DOHH2 (cell line): ENCODE data around the gene STK33.

Experiments
- H3F3A ChIP-seq: fragments of 200-600 bp; sonication (generic), shearing (Covaris generic); 2 replicates; pipeline ENCODE4 v1.6.0; 2016; ENCODE audit warnings: antibody characterized with exemption, mild to moderate bottlenecking; ENCODE audit not compliant: control insufficient read depth, insufficient read depth
- H3K27ac ChIP-seq: fragments of 200-600 bp; sonication (generic); 2 replicates; pipeline ENCODE4 v1.5.1; 2014; ENCODE audit warnings: low read depth, mild to moderate bottlenecking, low read length, moderate library complexity
- H3K27me3 ChIP-seq: fragments of 200-600 bp; sonication (generic); 2 replicates; pipeline ENCODE4 v1.6.1; 2014; ENCODE audit warnings: mild to moderate bottlenecking, low read length, mixed read lengths; ENCODE audit not compliant: control insufficient read depth
- H3K36me3 ChIP-seq: fragments of 200-600 bp; sonication (generic); 2 replicates; pipeline ENCODE4 v1.6.1; 2014; ENCODE audit warnings: mild to moderate bottlenecking, low read length, moderate library complexity, mixed read lengths; ENCODE audit not compliant: control insufficient read depth
- H3K4me1 ChIP-seq: fragments of 200-600 bp; sonication (generic); 2 replicates; pipeline ENCODE4 v1.6.1; 2014; ENCODE audit warnings: mild to moderate bottlenecking, low read length, mixed read lengths; ENCODE audit not compliant: control insufficient read depth
- H3K4me2 ChIP-seq: fragments of 200-600 bp; sonication (generic); 2 replicates; pipeline ENCODE4 v1.6.0; 2014; ENCODE audit warnings: mild to moderate bottlenecking, low read length, moderate library complexity
- H3K4me3 ChIP-seq: fragments of 200-600 bp; sonication (generic); 2 replicates; pipeline ENCODE4 v1.5.1; 2014; ENCODE audit warnings: mild to moderate bottlenecking, low read length, mixed read lengths
- H3K79me2 ChIP-seq: fragments of 200-600 bp; sonication (generic); 2 replicates; pipeline ENCODE4 v1.6.1; 2014; ENCODE audit warnings: mild to moderate bottlenecking, low read length, mixed read lengths; ENCODE audit not compliant: control insufficient read depth
- H3K9me2 ChIP-seq: fragments of 200-600 bp; sonication (generic); replicated peaks from 2 replicates; pipeline ENCODE4 v1.6.1; 2014; ENCODE audit warnings: mild to moderate bottlenecking, low read length, mixed read lengths; ENCODE audit not compliant: control insufficient read depth
- H3K9me3 ChIP-seq: fragments of 200-600 bp; sonication (generic); 2 replicates; pipeline ENCODE4 v1.6.1; 2014; ENCODE audit warnings: antibody characterized with exemption, low read length, mixed read lengths; ENCODE audit not compliant: control insufficient read depth, insufficient read depth
- H4K20me1 ChIP-seq: fragments of 200-600 bp; sonication (generic); 2 replicates; pipeline ENCODE4 v1.6.0; 2014; ENCODE audit warnings: low read depth, mild to moderate bottlenecking, antibody characterized with exemption, low read length, moderate library complexity; ENCODE audit not compliant: control insufficient read depth, insufficient read depth
- CTCF ChIP-seq: fragments of 200-600 bp; sonication (generic); IDR thresholded peaks from one replicate; pipeline ENCODE4 v1.5.1; 2014; ENCODE audit warnings: antibody characterized with exemption, mild to moderate bottlenecking, low read depth, low read length; ENCODE audit not compliant: poor library complexity, severe bottlenecking
- EZH2phosphoT487 ChIP-seq: fragments of 200-600 bp; sonication (generic); IDR thresholded peaks from 2 replicates; pipeline ENCODE4 v1.6.1; 2017; ENCODE audit warnings: borderline replicate concordance, mild to moderate bottlenecking, antibody characterized with exemption, low read length, moderate library complexity, mixed read lengths

Gene STK33

DNA sequence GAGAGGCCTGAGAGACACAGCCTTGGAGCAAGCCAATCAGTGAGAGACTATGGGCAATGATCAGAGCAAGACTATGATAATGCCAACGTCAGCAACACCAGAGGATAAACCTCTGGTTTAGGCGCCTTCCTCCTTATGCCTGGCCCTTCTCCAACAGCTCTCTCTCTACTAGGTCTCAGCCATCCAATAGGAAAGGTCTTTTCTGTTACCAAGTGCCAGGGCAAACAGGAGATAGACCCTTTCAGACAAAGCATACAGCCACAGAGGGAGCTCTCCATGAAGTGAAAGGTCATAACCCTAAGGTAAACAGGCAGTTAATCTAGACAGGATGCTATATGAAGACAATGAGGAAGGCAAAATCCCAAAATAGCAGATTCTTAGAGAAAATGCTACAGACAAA, 9.5 kb downstream of the STK33 start:
- Histone ChIP-seq H3K27ac (no peak overlapping the region), H4K20me1 (no peaks in the 10 kb centered on the region), H3K4me2 (no peak overlapping the region), H3K4me1 (no peaks in the 10 kb centered on the region), H3F3A (no peaks in the 10 kb centered on the region), H3K27me3 (no peaks in the 10 kb centered on the region), H3K9me2 (no peaks in the 10 kb centered on the region; the same call in 1 of the 2 replicates), H3K4me3 (no peak overlapping the region), H3K79me2 (peaks cover 16% of the 10 kb centered on the region), H3K36me3 (no peaks in the 10 kb centered on the region), H3K9me3 (no peaks in the 10 kb centered on the region)
- TF ChIP-seq EZH2phosphoT487 (no peak), CTCF (no peak)

- Histone ChIP-seq H4K20me1 (no peaks in the 10 kb centered on the region), H3K4me2 (no peak overlapping the region), H3K79me2 (peaks cover 13% of the 10 kb centered on the region), H3K27ac (no peak overlapping the region), H3K4me1 (no peaks in the 10 kb centered on the region), H3K4me3 (no peak overlapping the region), H3K9me3 (no peaks in the 10 kb centered on the region), H3K9me2 (no peaks in the 10 kb centered on the region; the same call in 1 of the 2 replicates), H3F3A (no peaks in the 10 kb centered on the region), H3K36me3 (no peaks in the 10 kb centered on the region), H3K27me3 (no peaks in the 10 kb centered on the region)
- TF ChIP-seq EZH2phosphoT487: no peak
- no peak for TF ChIP-seq CTCF
These were observed 9.9 kb downstream of the STK33 start for GRCh38 chr11:8584082-8584481.

DNA sequence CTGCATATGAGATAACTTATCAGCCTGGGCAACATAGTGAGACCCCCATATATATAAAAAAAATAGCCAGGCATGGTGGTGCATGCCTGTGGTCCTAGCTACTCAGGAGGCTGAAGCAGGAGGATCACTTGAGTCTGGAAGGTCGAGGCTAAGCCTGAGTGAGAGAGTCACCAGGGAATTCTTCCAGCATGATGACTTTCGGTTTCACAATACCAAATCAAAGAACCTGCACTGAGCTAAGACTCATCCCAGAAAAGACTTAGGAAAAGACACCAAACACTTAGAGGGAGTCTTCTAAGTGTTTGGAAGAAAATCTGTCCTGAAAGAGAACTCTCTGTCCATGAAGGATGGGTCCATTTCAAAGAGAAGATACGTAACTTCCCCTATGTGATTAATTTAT, 12.7 kb downstream of the STK33 start:
- Histone ChIP-seq H3K4me1 (no peaks in the 10 kb centered on the region), H3K4me3 (no peak overlapping the region), H3K9me3 (no peaks in the 10 kb centered on the region), H3K27me3 (no peaks in the 10 kb centered on the region), H4K20me1 (no peaks in the 10 kb centered on the region), H3K4me2 (no peak overlapping the region), H3K79me2 (peaks cover 2% of the 10 kb centered on the region), H3F3A (no peaks in the 10 kb centered on the region), H3K36me3 (no peaks in the 10 kb centered on the region), H3K27ac (no peak overlapping the region), H3K9me2 (no peaks in the 10 kb centered on the region; the same call in 1 of the 2 replicates)
- no peak for TF ChIP-seq EZH2phosphoT487
- no peak for TF ChIP-seq CTCF
